GF-D8 (cell line): Measurements from ENCODE around the gene VIP.

Experiments used
- DNase-seq: peaks from one replicate; lab custom pipeline; 2025; lab: John Stamatoyannopoulos, UW

The VIP gene

DNA sequence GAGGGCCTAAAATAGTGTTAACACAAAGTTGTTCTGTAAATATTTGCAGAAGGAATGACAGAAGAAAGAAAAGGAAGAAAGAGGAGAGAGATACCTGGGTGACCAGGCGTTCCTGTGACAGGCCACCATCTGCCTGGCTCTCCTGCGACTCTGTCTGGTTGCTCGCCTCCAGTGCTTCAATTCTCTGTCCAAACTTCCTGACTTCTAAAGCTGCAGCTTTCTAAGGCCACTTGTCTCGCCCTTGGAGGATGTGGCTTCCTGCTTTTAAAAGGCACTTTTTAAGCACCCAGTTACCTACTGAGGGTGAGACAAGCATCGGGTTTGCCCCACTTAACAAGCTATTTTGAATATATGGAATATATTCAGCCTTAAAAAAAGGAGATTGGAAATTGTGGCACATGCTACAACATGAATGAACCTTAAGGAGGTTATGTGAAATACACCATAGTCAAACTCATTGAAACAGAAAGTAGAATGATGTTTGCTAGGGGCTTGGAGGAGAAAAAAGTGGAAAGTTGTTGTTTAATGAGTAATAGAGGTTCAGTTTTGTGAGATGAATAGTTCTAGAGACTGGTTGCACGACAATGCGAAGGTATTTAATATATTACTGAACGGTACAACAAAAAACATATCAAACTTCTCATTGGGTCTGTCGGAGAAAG, 32.8 kb downstream of the VIP start:
- DNase-seq: no peak

DNA sequence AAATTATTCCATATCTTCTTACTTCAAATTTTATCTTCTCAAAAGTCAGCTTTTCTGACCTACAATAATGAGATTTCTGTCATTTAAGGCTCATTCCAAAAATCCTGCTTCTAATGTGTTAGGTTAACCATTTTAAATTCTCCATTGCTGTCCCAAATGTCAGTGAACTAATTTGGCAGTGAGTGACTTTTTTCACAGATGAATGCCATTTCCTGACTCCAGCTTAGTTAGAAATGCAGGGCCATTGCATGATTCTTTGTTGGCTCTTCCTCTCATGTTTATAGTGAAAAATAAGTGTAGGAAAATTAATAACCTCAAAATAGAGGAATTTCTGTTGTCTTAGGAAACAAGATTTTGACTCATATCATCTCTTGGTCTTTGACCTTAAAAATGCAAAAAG, 44.1 kb downstream of the VIP start:
- no peak for DNase-seq

DNA sequence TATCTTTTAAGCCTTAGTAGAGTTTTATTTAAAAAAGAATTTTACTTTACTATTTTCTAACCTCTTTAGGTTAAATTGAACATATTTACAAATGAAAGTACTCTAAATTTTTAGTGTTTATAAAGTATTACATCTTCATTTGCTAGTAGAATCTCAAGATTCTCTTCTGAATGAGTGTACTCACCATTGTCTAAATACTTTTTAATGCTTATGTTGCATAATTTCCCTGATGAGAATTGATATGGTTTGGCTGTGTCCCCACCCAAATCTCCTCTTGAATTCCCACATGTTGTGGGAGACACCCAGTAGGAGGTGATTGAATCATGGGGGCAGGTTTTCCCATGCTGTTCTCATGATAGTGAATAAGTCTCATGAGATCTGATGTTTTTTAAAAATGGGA, 53.6 kb downstream of the VIP start:
- DNase-seq: no peak
